Measurements from ENCODE around the gene CDCA8. TPM values are rescaled to one million over a fixed set of nuclear protein-coding genes. Genes with fewer than 3 reads are reported as not detected.

The CDCA8 gene
- total and polyA plus RNA-seq, 2 of the 8 experiments (the other 6 are each of a cell fraction or from before 2014, with no cell fraction given) = 43.9 to 46.2 TPM

DNA sequence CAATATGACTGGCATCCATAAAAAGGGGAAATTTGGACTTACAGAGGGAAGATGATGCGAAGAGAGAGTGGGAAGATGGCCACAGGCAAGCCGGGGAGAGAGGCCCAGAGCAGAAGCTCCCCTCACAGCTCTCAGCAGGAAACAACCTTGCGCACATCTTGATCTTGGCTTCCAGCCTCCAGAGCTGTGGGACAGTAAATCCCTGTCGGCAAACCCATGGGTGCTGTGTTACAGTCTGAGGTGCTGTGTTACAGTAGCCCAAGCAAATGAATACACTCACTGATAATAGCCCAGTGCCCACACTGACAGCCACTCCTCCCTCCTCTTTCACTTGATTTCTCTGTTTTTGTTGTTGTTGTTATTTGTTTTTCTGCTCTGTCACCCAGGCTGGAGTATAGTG, 22.4 kb downstream of the CDCA8 start (continued):
- no peak for TF ChIP-seq TAF7 (optimal IDR thresholded peaks at IDR 0.05; ENCODE audit: borderline replicate concordance, low read depth, low read length)

Data from H1 (cell line).